Epithelial cell of esophagus (primary cell): Measurements from ENCODE around the gene SLC18A2.
"Not testable (repeated sequence)": the region's sequence is repeated elsewhere in the genome, so short reads cannot be mapped to it uniquely, and the experiment has no call there.

ENCODE experiments used
- DNase-seq: peaks from one replicate; pipeline ENCODE4 v3.0.0; 2010; ENCODE audit warnings: low read depth
- H3K4me3 ChIP-seq: 2 replicates; pipeline ENCODE4 v1.5.1; 2011; ENCODE audit warnings: mild to moderate bottlenecking, low read length, control low read depth
- CTCF ChIP-seq: IDR thresholded peaks from 2 replicates; pipeline ENCODE4 v1.5.1; 2011; ENCODE audit warnings: low read depth, mild to moderate bottlenecking, low read length, control low read depth, inconsistent platforms; ENCODE audit not compliant: insufficient read depth; ENCODE audit errors: missing control alignments

SLC18A2 gene

GRCh38 chr10:117228210-117228609 lies 12.7 kb upstream of the SLC18A2 start:
- H3K4me3 ChIP-seq = no peak overlapping the region
- DNase-seq = no peak
- no peak for TF ChIP-seq CTCF

GRCh38 chr10:117230107-117230506 lies 10.8 kb upstream of the SLC18A2 start:
- DNase-seq, H3K4me3 ChIP-seq: not testable (repeated sequence)

GRCh38 chr10:117237401-117237991 lies 3.4 kb upstream of the SLC18A2 start:
- TF ChIP-seq CTCF = no peak
- DNase-seq = no peak
- H3K4me3 ChIP-seq = no peak overlapping the region

- no peak for DNase-seq
Observed at GRCh38 chr10:117239051-117239450, 1.9 kb upstream of the SLC18A2 start.

GRCh38 chr10:117239721-117240620 lies 943 bp upstream of the SLC18A2 start:
- H3K4me3 ChIP-seq = no peak overlapping the region
- TF ChIP-seq CTCF = no peak
- DNase-seq = no peak

More at GRCh38 chr10:117239051-117239450, 1.9 kb upstream of the SLC18A2 start:
- TF ChIP-seq CTCF = no peak
- no peak overlapping the region for H3K4me3 ChIP-seq

- TF ChIP-seq CTCF = no peak
- DNase-seq = peak; percentile 24
- H3K4me3 ChIP-seq = no peak overlapping the region
Observed at GRCh38 chr10:117241541-117242462, 888 bp downstream of the SLC18A2 start.

GRCh38 chr10:117242463-117242832 lies 1.5 kb downstream of the SLC18A2 start:
- no peak for TF ChIP-seq CTCF
- no peak for DNase-seq
- H3K4me3 ChIP-seq = no peak overlapping the region
